ENCODE measurements around the gene PLEKHA6. TPM values are rescaled to one million over a fixed set of nuclear protein-coding genes. Genes with fewer than 3 reads are reported as not detected.

Gene PLEKHA6
- polyA plus RNA-seq, 3 donors: 0.08 TPM; not detected in 1

DNA sequence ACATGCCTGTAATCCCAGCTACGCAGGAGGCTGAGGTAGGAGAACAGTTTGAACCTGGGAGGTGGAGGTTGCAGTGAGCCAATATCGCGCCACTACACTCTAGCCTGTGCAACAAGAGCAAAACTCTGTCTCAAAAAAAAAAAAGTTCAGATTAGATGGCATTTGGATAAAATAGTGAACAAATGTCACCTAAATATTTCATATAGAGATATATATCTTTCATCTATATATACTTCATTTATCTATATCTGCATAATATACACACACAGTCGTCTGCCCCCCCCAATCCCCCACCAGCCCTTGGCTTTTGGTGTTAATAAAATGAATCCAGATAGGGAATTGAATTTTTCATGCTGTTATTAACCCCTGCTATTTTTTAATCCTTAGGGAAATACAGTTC is 46.9 kb upstream of the PLEKHA6 start:
- H3K36me3 Mint-ChIP-seq: peaks cover 35 to 53% of the 10 kb centered on the region in 2 donors
- H3K79me2 ChIP-seq (ENCODE audit: insufficient read depth, low read length): peaks cover 92% of the 10 kb centered on the region
- 100% methylated on average over 1 of the region's 4 CpGs for WGBS (ENCODE audit: insufficient coverage)
- intact Hi-C loops (cut with micrococcal nuclease): no loop called here
- no peak overlapping the region for H3K27ac Mint-ChIP-seq
- no peak overlapping the region for H3K9ac ChIP-seq (ENCODE audit: insufficient read depth, low read length, poor library complexity, severe bottlenecking)
- peaks cover 31% of the 10 kb centered on the region for H3K4me1 Mint-ChIP-seq
- H3K9me3 ChIP-seq (replicated peaks in 1 of 2; ENCODE audit: control insufficient read depth in 1 of 2, insufficient read depth in 1 of 2, low read length in 2 of 2): no peaks in the 10 kb centered on the region
- H2AFZ ChIP-seq (ENCODE audit: insufficient read depth, low read depth, low read length, poor library complexity, severe bottlenecking): no peak overlapping the region
- peaks cover 42 to 47% of the 10 kb centered on the region in 2 donors for H3K36me3 ChIP-seq (replicated peaks in 1 of 2; ENCODE audit: control insufficient read depth in 1 of 2, insufficient read depth in 2 of 2, low read length in 2 of 2)
- peaks cover 17 to 36% of the 10 kb centered on the region in 2 donors for H3K4me1 ChIP-seq (ENCODE audit: control insufficient read depth in 1 of 2, insufficient read depth in 2 of 2, low read length in 2 of 2)
- H3K4me2 ChIP-seq (replicated peaks; ENCODE audit: extremely low read depth, low read length, poor library complexity, severe bottlenecking): peak overlapping the region; percentile 93
- H3K4me3 Mint-ChIP-seq: peak overlapping the region; percentile 97 to 99
- H4K20me1 ChIP-seq (ENCODE audit: insufficient read depth, low read length): peaks cover 97% of the 10 kb centered on the region
- TF ChIP-seq, protein P1, sequence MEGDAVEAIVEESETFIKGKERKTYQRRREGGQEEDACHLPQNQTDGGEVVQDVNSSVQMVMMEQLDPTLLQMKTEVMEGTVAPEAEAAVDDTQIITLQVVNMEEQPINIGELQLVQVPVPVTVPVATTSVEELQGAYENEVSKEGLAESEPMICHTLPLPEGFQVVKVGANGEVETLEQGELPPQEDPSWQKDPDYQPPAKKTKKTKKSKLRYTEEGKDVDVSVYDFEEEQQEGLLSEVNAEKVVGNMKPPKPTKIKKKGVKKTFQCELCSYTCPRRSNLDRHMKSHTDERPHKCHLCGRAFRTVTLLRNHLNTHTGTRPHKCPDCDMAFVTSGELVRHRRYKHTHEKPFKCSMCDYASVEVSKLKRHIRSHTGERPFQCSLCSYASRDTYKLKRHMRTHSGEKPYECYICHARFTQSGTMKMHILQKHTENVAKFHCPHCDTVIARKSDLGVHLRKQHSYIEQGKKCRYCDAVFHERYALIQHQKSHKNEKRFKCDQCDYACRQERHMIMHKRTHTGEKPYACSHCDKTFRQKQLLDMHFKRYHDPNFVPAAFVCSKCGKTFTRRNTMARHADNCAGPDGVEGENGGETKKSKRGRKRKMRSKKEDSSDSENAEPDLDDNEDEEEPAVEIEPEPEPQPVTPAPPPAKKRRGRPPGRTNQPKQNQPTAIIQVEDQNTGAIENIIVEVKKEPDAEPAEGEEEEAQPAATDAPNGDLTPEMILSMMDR (IDR thresholded peaks at IDR 0.05): no peak
- no peaks in the 10 kb centered on the region for H3K27me3 Mint-ChIP-seq (ENCODE audit: low read depth in 3 of 3)
- no peak for DNase-seq
- H3K27me3 ChIP-seq (ENCODE audit: control insufficient read depth in 2 of 2, insufficient read depth in 2 of 2, low read length in 2 of 2): no peaks in the 10 kb centered on the region
- H3K9me3 Mint-ChIP-seq: peaks cover 0 to 5% (median 0%) of the 10 kb centered on the region in 7 donors
- no peak overlapping the region for H3K27ac ChIP-seq (ENCODE audit: low read depth in 1 of 2, low read length in 2 of 2)
- H3K4me3 ChIP-seq (replicated peaks in 1 of 3; ENCODE audit: low read depth in 2 of 3, low read length in 3 of 3): peak overlapping the region; percentile 93 to 95 (median 95)

GRCh38 chr1:204405988-204406387 is 46.3 kb upstream of the PLEKHA6 start:
- Histone ChIP-seq H3K4me3 (replicated peaks in 1 of 3; ENCODE audit: low read depth in 2 of 3, low read length in 3 of 3) (peak overlapping the region in 1 of 3 experiments; percentile 95), H3K4me2 (replicated peaks; ENCODE audit: extremely low read depth, low read length, poor library complexity, severe bottlenecking) (peak overlapping the region; percentile 93), H3K36me3 (replicated peaks in 1 of 2; ENCODE audit: control insufficient read depth in 1 of 2, insufficient read depth in 2 of 2, low read length in 2 of 2) (peaks cover 46 to 54% of the 10 kb centered on the region in 2 donors), H2AFZ (ENCODE audit: insufficient read depth, low read depth, low read length, poor library complexity, severe bottlenecking) (no peak overlapping the region), H3K27ac (ENCODE audit: low read depth in 1 of 2, low read length in 2 of 2) (no peak overlapping the region), H3K79me2 (ENCODE audit: insufficient read depth, low read length) (peaks cover 86% of the 10 kb centered on the region), H3K4me1 (ENCODE audit: control insufficient read depth in 1 of 2, insufficient read depth in 2 of 2, low read length in 2 of 2) (peaks cover 17 to 36% of the 10 kb centered on the region in 2 donors), H3K9me3 (replicated peaks in 1 of 2; ENCODE audit: control insufficient read depth in 1 of 2, insufficient read depth in 1 of 2, low read length in 2 of 2) (no peaks in the 10 kb centered on the region), H3K9ac (ENCODE audit: insufficient read depth, low read length, poor library complexity, severe bottlenecking) (no peak overlapping the region), H3K27me3 (ENCODE audit: control insufficient read depth in 2 of 2, insufficient read depth in 2 of 2, low read length in 2 of 2) (no peaks in the 10 kb centered on the region), H4K20me1 (ENCODE audit: insufficient read depth, low read length) (peaks cover 100% of the 10 kb centered on the region)
- peaks cover 31% of the 10 kb centered on the region for H3K4me1 Mint-ChIP-seq
- H3K27ac Mint-ChIP-seq: peak overlapping the region in 1 of 7 donors; percentile 37
- H3K27me3 Mint-ChIP-seq (ENCODE audit: low read depth in 3 of 3): no peaks in the 10 kb centered on the region
- peaks cover 40 to 60% of the 10 kb centered on the region in 2 donors for H3K36me3 Mint-ChIP-seq
- peak overlapping the region; percentile 31 to 39 for H3K4me3 Mint-ChIP-seq
- intact Hi-C loops (cut with micrococcal nuclease): no loop called here
- H3K9me3 Mint-ChIP-seq: peaks cover 0 to 5% (median 0%) of the 10 kb centered on the region in 7 donors
- 75% methylated on average over 2 of the region's 2 CpGs for WGBS (ENCODE audit: insufficient coverage)
- TF ChIP-seq, protein P1 (IDR thresholded peaks at IDR 0.05): no peak
- DNase-seq: no peak

Measured in CD14-positive monocyte (primary cell).